DND-41 (cell line): ENCODE data around the gene CC2D2B.
"Not testable (repeated sequence)": the region's sequence is repeated elsewhere in the genome, so short reads cannot be mapped to it uniquely, and the experiment has no call there.

Source experiments
- EZH2 ChIP-seq: IDR thresholded peaks from 3 replicates; pipeline ENCODE4 v1.6.1; 2012; ENCODE audit warnings: borderline replicate concordance, low read depth, mild to moderate bottlenecking, moderate library complexity, low read length, inconsistent platforms; ENCODE audit not compliant: severe bottlenecking
- TF ChIP-seq, protein P1 (sequence below): IDR thresholded peaks from 2 replicates; pipeline ENCODE4 v1.5.1; 2012; ENCODE audit warnings: borderline replicate concordance, low read length, moderate library complexity, mild to moderate bottlenecking; ENCODE audit not compliant: poor library complexity, severe bottlenecking; ENCODE audit errors: extremely low read depth

DNA sequence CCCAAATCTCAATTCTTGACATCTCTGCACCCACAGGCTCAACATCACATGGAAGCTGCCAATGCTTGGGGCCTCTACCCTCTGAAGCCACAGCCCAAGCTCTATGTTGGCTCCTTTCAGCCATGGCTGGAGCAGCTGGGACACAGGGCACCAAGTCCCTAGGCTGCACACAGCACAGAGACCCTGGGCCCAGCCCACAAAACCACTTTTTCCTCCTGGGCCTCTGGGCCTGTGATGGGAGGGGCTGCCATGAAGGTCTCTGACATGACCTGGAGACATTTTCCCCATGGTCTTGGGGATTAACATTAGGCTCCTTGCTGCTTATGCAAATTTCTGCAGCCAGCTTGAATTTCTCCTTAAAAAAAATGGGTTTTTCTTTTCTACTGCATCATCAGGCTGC, 33.0 kb upstream of the CC2D2B start:
- TF ChIP-seq, protein P1, sequence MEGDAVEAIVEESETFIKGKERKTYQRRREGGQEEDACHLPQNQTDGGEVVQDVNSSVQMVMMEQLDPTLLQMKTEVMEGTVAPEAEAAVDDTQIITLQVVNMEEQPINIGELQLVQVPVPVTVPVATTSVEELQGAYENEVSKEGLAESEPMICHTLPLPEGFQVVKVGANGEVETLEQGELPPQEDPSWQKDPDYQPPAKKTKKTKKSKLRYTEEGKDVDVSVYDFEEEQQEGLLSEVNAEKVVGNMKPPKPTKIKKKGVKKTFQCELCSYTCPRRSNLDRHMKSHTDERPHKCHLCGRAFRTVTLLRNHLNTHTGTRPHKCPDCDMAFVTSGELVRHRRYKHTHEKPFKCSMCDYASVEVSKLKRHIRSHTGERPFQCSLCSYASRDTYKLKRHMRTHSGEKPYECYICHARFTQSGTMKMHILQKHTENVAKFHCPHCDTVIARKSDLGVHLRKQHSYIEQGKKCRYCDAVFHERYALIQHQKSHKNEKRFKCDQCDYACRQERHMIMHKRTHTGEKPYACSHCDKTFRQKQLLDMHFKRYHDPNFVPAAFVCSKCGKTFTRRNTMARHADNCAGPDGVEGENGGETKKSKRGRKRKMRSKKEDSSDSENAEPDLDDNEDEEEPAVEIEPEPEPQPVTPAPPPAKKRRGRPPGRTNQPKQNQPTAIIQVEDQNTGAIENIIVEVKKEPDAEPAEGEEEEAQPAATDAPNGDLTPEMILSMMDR: not testable (repeated sequence)
- TF ChIP-seq EZH2: not testable (repeated sequence)
